Amniotic stem cell (primary cell): Measurements from ENCODE around the gene NRXN3.
A peak's percentile ranks its signal among the peaks of the same experiment; 100 is the strongest.

Source experiments
- DNase-seq: peaks from one replicate; lab custom pipeline; 2025; lab: John Stamatoyannopoulos, UW

The NRXN3 gene

GRCh38 chr14:79581912-79582576, 1411.9 kb downstream of the NRXN3 start:
- DNase-seq = no peak

GRCh38 chr14:79583738-79584408, 1413.7 kb downstream of the NRXN3 start:
- DNase-seq = peak; percentile 32

- DNase-seq = peak; percentile 53
Observed at GRCh38 chr14:79584679-79585078, 1414.5 kb downstream of the NRXN3 start.

GRCh38 chr14:79585845-79586244, 1415.7 kb downstream of the NRXN3 start:
- no peak for DNase-seq

- no peak for DNase-seq
Observed at GRCh38 chr14:79586416-79586815, 1416.2 kb downstream of the NRXN3 start.

- DNase-seq = no peak
Observed at GRCh38 chr14:79586989-79587598, 1416.9 kb downstream of the NRXN3 start.

GRCh38 chr14:79587875-79588274, 1417.7 kb downstream of the NRXN3 start:
- DNase-seq = no peak

GRCh38 chr14:79588398-79588797, 1418.2 kb downstream of the NRXN3 start:
- no peak for DNase-seq

GRCh38 chr14:79596551-79596950, 1426.4 kb downstream of the NRXN3 start:
- no peak for DNase-seq

- DNase-seq = no peak
Observed at GRCh38 chr14:79597566-79597965, 1427.4 kb downstream of the NRXN3 start.

- DNase-seq = no peak
Observed at GRCh38 chr14:79598339-79598738, 1428.2 kb downstream of the NRXN3 start.

GRCh38 chr14:79599239-79599638, 1429.1 kb downstream of the NRXN3 start:
- no peak for DNase-seq

- no peak for DNase-seq
Observed at GRCh38 chr14:79600406-79600805, 1430.2 kb downstream of the NRXN3 start.

GRCh38 chr14:79601579-79601978, 1431.4 kb downstream of the NRXN3 start:
- no peak for DNase-seq

- no peak for DNase-seq
Observed at GRCh38 chr14:79602045-79602444, 1431.9 kb downstream of the NRXN3 start.

GRCh38 chr14:79602742-79603141, 1432.6 kb downstream of the NRXN3 start:
- no peak for DNase-seq

- DNase-seq = no peak
Observed at GRCh38 chr14:79605849-79606248, 1435.7 kb downstream of the NRXN3 start.

- DNase-seq = no peak
Observed at GRCh38 chr14:79608446-79608845, 1438.3 kb downstream of the NRXN3 start.

- no peak for DNase-seq
Observed at GRCh38 chr14:79613625-79614024, 1443.5 kb downstream of the NRXN3 start.

GRCh38 chr14:79614448-79614847, 1444.3 kb downstream of the NRXN3 start:
- DNase-seq = no peak

- no peak for DNase-seq
Observed at GRCh38 chr14:79627058-79627457, 1456.9 kb downstream of the NRXN3 start.

- no peak for DNase-seq
Observed at GRCh38 chr14:79629411-79630287, 1459.5 kb downstream of the NRXN3 start.
